MG63 (cell line): ENCODE data around the gene C2orf78. TPM values are rescaled to one million over a fixed set of nuclear protein-coding genes. Genes with fewer than 3 reads are reported as not detected.
A peak's percentile ranks its signal among the peaks of the same experiment; 100 is the strongest.
"Not testable (repeated sequence)": the region's sequence is repeated elsewhere in the genome, so short reads cannot be mapped to it uniquely, and the experiment has no call there.

Source experiments
- DNase-seq: peaks from one replicate; pipeline ENCODE4 v3.0.0-alpha.2; 2020
- H3K27me3 ChIP-seq: fragments of 250-450 bp; sonication (Bioruptor Pico); 2 replicates; pipeline ENCODE4 v1.5.1; 2020; ENCODE audit warnings: mild to moderate bottlenecking, moderate library complexity
- H3K36me3 ChIP-seq: fragments of 250-450 bp; sonication (Bioruptor Pico); 2 replicates; pipeline ENCODE4 v1.5.1; 2020; ENCODE audit warnings: mild to moderate bottlenecking, moderate library complexity
- H3K4me3 ChIP-seq: fragments of 250-450 bp; sonication (Bioruptor Pico); 2 replicates; pipeline ENCODE4 v1.5.1; 2020; ENCODE audit warnings: mild to moderate bottlenecking, moderate library complexity
- H3K9me3 ChIP-seq: fragments of 250-450 bp; sonication (Bioruptor Pico); 2 replicates; pipeline ENCODE4 v1.5.1; 2020; ENCODE audit warnings: mild to moderate bottlenecking, moderate library complexity
- total RNA-seq: library from RNA; depleted of rRNA; stranded (reverse); fragments of >200 nt; shearing (Covaris generic); gene quantifications from 2 replicates; pipeline ENCODE4 v1.2.3, GENCODE V29; 2014; ENCODE audit warnings: low replicate concordance

Gene C2orf78
- total RNA-seq, 1 experiment from 2014 or later: not detected

DNA sequence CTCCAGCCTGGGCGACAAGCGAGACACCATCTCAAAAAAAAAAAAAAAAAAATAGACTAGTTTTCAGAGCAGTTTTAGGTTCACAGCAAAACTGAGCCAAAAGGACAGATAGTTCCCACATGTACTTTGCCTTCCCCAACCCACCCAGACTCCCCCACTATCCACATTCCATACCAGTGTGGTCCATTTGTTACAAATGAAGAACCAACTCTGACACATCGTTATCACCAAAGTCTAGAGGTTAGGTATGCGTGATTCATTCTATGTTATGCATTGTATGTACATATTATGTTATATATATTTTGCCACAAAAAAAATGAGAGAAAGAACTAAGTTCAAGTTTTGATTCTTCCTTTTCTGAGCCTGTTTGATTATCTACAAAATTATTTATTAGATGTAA is 7.6 kb upstream of the C2orf78 start:
- Histone ChIP-seq H3K9me3 (no peaks in the 10 kb centered on the region), H3K27me3 (no peaks in the 10 kb centered on the region), H3K4me3 (no peak overlapping the region), H3K36me3 (peaks cover 45% of the 10 kb centered on the region)
- no peak for DNase-seq

DNA sequence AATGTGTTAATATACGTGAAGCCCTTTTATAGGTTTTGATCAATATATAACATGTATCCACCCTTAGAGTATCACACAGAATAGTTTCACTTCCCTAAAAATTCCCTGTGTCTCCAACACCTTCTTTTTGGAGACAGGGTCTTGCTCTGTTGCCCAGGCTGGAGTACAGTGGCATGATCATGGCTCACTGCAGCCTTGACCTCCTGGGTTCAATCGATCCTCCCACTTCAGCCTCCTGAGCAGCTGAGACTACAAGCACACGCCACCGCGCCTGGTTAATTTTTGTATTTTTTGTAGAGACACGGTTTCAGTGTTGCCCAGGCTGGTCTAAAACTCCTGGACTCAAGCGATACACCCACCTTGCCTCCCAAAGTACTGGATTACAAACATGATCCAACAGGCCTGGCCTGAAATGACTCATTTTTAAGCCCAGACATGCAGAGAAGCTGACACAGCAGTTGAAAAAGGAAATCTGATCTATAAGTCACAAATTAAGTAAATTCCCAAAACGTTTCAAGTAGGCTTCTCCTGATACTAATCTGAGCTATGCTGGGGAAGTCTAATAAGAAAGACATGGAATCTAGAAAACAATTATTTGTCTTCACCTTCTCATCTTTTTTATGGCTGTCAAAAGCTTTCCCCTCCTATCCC is 7.0 kb upstream of the C2orf78 start:
- no peak for DNase-seq

DNA sequence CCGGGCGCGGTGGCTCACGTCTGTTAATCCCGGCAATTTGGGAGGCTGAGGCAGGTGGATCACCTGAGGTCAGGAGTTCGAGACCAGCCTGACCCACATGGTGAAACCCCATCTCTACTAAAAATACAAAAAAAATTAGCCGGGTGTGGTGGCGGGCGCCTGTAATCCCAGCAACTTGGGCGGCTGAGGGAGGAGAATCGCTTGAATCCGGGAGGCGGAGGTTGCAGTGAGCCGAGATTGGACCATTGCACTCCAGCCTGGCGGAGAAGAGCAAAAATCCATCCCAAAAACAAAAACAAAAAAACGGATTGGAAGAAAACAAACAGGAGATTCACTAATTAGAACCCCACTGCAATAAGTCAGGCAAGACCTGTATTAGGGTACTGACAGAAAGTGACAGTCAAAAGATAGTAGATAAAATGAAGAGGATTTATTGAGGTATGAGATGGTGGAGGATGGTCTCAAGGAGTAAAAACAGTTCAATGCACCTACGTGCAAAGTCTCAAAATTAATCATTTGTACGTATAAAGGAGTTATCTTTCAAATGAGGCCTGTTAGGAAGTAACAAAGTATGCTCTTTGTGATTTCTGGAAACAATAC is 5.0 kb upstream of the C2orf78 start:
- H3K4me3 ChIP-seq: peak overlapping the region; percentile 97
- H3K36me3 ChIP-seq: peaks cover 24% of the 10 kb centered on the region
- H3K27me3 ChIP-seq, DNase-seq, H3K9me3 ChIP-seq: not testable (repeated sequence)

More for the DNA sequence above, 7.0 kb upstream of the C2orf78 start:
- peaks cover 44% of the 10 kb centered on the region for H3K36me3 ChIP-seq
- H3K4me3 ChIP-seq: no peak overlapping the region
- no peaks in the 10 kb centered on the region for H3K9me3 ChIP-seq
- no peaks in the 10 kb centered on the region for H3K27me3 ChIP-seq

DNA sequence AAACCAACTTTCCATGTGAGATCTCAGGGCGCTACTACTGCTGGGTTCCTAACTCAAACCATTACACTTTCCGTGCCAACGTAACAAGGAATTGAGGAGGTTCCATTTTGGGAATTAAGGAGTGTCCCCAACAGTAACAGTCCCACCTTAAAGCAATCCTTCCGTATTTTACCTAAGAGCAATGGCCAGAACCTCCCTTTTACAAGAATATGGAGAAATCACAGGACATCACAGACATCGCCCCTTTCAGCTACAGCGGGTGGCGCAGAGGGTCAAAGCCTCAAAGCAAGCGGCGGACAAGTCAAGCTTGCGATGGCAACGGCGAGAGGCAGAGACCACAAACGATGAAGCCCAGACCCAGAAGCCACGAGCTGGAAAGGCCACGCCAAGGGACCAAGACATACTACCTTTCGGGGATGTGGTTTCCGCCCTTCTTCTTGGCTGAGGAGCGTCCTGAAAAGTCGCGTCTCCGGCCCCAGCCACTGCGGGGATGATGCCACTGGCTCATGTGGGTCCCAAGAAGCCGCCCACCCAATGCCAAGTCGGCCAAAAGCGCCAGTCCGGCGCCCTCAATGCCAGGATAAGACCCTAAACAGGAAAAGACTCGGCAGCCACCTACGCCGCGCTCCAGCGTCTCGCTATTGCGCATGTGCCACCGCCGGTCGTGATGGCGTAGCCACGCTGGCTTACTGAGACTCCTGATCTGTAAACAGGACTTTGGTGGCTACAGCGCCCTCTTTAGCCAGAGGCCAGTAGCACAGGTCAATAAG is 4.3 kb upstream of the C2orf78 start, which contains the start of gene DUSP11:
Gene DUSP11 (minus strand): TSS at position 637 of the 770 bp plus-strand sequence. CDS start 129 bp downstream, at position 508.
- H3K9me3 ChIP-seq: no peaks in the 10 kb centered on the region
- peak within 1 kb of the TSS; percentile 97 for H3K4me3 ChIP-seq
- no peaks in the 10 kb centered on the region for H3K27me3 ChIP-seq
- H3K36me3 ChIP-seq: peaks cover 17% of the 10 kb centered on the region
- peak; percentile 91 for DNase-seq

GRCh38 chr2:73780237-73780582 is 3.8 kb upstream of the C2orf78 start:
- DNase-seq: no peak
- Histone ChIP-seq H3K4me3 (peak overlapping the region; percentile 97), H3K36me3 (peaks cover 13% of the 10 kb centered on the region), H3K27me3 (no peaks in the 10 kb centered on the region), H3K9me3 (no peaks in the 10 kb centered on the region)

GRCh38 chr2:73783402-73783801 is 581 bp upstream of the C2orf78 start:
- peak; percentile 56 for DNase-seq

GRCh38 chr2:73811878-73812277 is 27.9 kb downstream of the C2orf78 start:
- H3K4me3 ChIP-seq: no peak overlapping the region
- H3K9me3 ChIP-seq: no peaks in the 10 kb centered on the region
- peaks cover 5% of the 10 kb centered on the region; the same call in 1 of the 2 replicates for H3K27me3 ChIP-seq
- no peak for DNase-seq
- no peaks in the 10 kb centered on the region for H3K36me3 ChIP-seq

More at GRCh38 chr2:73783402-73783801, 581 bp upstream of the C2orf78 start:
- H3K9me3 ChIP-seq, H3K4me3 ChIP-seq, H3K36me3 ChIP-seq, H3K27me3 ChIP-seq: not testable (repeated sequence)

- Histone ChIP-seq H3K9me3 (no peaks in the 10 kb centered on the region), H3K36me3 (no peaks in the 10 kb centered on the region), H3K27me3 (peaks cover 5% of the 10 kb centered on the region; the same call in 1 of the 2 replicates), H3K4me3 (no peak overlapping the region)
- no peak for DNase-seq
Observed at GRCh38 chr2:73812635-73813034, 28.7 kb downstream of the C2orf78 start.

GRCh38 chr2:73818296-73818695 is 34.3 kb downstream of the C2orf78 start:
- H3K36me3 ChIP-seq: no peaks in the 10 kb centered on the region
- H3K27me3 ChIP-seq: no peaks in the 10 kb centered on the region; the same call in 1 of the 2 replicates
- DNase-seq: no peak
- no peaks in the 10 kb centered on the region for H3K9me3 ChIP-seq
- H3K4me3 ChIP-seq: no peak overlapping the region

GRCh38 chr2:73821227-73821626 is 37.2 kb downstream of the C2orf78 start:
- H3K9me3 ChIP-seq: no peaks in the 10 kb centered on the region
- no peaks in the 10 kb centered on the region for H3K36me3 ChIP-seq
- no peak for DNase-seq
- no peaks in the 10 kb centered on the region for H3K27me3 ChIP-seq
- no peak overlapping the region for H3K4me3 ChIP-seq

- no peaks in the 10 kb centered on the region for H3K9me3 ChIP-seq
- no peak for DNase-seq
- no peaks in the 10 kb centered on the region for H3K36me3 ChIP-seq
- H3K4me3 ChIP-seq: no peak overlapping the region
- H3K27me3 ChIP-seq: no peaks in the 10 kb centered on the region
Observed at GRCh38 chr2:73821669-73822068, 37.7 kb downstream of the C2orf78 start.

- no peaks in the 10 kb centered on the region for H3K27me3 ChIP-seq
- H3K4me3 ChIP-seq: no peak overlapping the region
- DNase-seq: no peak
- no peaks in the 10 kb centered on the region for H3K36me3 ChIP-seq
- H3K9me3 ChIP-seq: no peaks in the 10 kb centered on the region
Observed at GRCh38 chr2:73822276-73822675, 38.3 kb downstream of the C2orf78 start.

DNA sequence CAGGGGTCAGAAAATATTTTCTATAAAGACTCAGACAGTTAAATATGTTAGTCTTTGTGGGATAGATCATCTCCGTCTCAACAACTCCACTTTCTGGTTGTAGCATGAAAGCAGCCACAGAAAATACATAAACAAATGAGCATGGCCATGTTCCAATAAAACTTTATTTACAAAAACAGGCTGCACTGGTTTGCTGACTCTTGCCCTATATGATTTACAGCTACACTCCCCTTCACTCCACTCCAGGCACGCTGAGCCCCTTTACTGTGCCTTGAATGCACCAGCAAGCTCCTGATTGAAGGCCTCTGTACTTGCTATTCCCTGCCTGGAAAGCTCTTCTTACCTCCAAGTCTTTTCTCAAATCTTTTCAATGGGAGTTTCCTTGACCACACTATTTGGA is 39.0 kb downstream of the C2orf78 start:
- no peak overlapping the region for H3K4me3 ChIP-seq
- no peaks in the 10 kb centered on the region for H3K36me3 ChIP-seq
- H3K27me3 ChIP-seq: no peaks in the 10 kb centered on the region
- DNase-seq: no peak
- H3K9me3 ChIP-seq: no peaks in the 10 kb centered on the region

GRCh38 chr2:73823416-73823815 is 39.4 kb downstream of the C2orf78 start:
- H3K27me3 ChIP-seq: no peaks in the 10 kb centered on the region
- no peaks in the 10 kb centered on the region for H3K9me3 ChIP-seq
- DNase-seq: no peak
- no peak overlapping the region for H3K4me3 ChIP-seq
- no peaks in the 10 kb centered on the region for H3K36me3 ChIP-seq

DNA sequence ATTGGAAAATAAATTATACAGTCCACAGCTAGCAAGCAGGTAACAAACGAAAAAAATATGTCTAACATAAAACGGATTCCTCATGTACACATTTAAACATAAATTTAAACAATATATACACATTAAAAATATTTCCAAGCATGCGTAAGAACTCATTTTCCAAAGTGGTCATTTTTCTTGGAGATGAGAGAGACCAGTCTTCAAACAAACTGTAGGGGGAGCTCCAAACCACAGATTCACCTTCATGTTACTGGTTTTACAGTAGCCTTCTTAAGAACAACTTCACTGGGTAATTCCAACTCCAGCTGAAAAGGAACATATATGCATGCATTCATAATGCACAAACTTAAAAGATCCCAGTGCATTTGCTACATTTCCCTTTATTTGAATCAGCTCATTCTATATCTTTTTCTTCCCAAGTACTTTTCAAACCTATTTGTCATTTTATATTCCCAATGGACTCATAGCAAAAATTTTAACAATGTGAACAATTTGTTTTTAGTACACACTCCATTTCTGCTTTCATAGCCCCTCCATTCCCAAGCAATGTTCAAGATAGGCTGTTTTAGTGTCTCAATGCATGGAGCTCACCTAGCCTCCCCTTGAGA is 40.0 kb downstream of the C2orf78 start:
- Histone ChIP-seq H3K4me3 (no peak overlapping the region), H3K27me3 (no peaks in the 10 kb centered on the region), H3K9me3 (no peaks in the 10 kb centered on the region), H3K36me3 (no peaks in the 10 kb centered on the region)
- DNase-seq: no peak

GRCh38 chr2:73825408-73825807 is 41.4 kb downstream of the C2orf78 start:
- DNase-seq: no peak
- H3K27me3 ChIP-seq: no peaks in the 10 kb centered on the region
- no peaks in the 10 kb centered on the region for H3K9me3 ChIP-seq
- H3K36me3 ChIP-seq: no peaks in the 10 kb centered on the region
- no peak overlapping the region for H3K4me3 ChIP-seq

GRCh38 chr2:73827018-73827417 is 43.0 kb downstream of the C2orf78 start:
- no peak for DNase-seq
- Histone ChIP-seq H3K9me3 (no peaks in the 10 kb centered on the region), H3K36me3 (peaks cover under 1% of the 10 kb centered on the region), H3K4me3 (no peak overlapping the region), H3K27me3 (no peaks in the 10 kb centered on the region)
